ENCODE data around the gene SMARCA4. TPM values are rescaled to one million over a fixed set of nuclear protein-coding genes. Genes with fewer than 3 reads are reported as not detected.
"Not testable (repeated sequence)": the region's sequence is repeated elsewhere in the genome, so short reads cannot be mapped to it uniquely, and the experiment has no call there.

SMARCA4 gene
- total RNA-seq, 2 experiments from 2014 or later: 99.9 to 107 TPM

GRCh38 chr19:10921910-10922637, 38.8 kb upstream of the SMARCA4 start:
- H3K27ac Mint-ChIP-seq: no peak overlapping the region
- H3K4me1 Mint-ChIP-seq: no peaks in the 10 kb centered on the region

GRCh38 chr19:10922638-10923014, 38.2 kb upstream of the SMARCA4 start:
- H3K4me1 Mint-ChIP-seq: peaks cover 5% of the 10 kb centered on the region
- DNase-seq (no peak), ATAC-seq (ENCODE audit: low read depth) (no peak)
- no peak overlapping the region for H3K4me3 Mint-ChIP-seq
- H3K9me3 Mint-ChIP-seq: no peaks in the 10 kb centered on the region
- H3K27ac Mint-ChIP-seq: no peak overlapping the region
- H3K27me3 Mint-ChIP-seq: no peaks in the 10 kb centered on the region
- POLR2A ChIA-PET: no interaction called here
- H3K36me3 Mint-ChIP-seq: peaks cover 2% of the 10 kb centered on the region

More at GRCh38 chr19:10921910-10922637, 38.8 kb upstream of the SMARCA4 start:
- H3K27me3 Mint-ChIP-seq: no peaks in the 10 kb centered on the region
- peaks cover 2% of the 10 kb centered on the region for H3K36me3 Mint-ChIP-seq
- ATAC-seq (ENCODE audit: low read depth) (no peak), DNase-seq (no peak)
- POLR2A ChIA-PET: no interaction called here
- H3K9me3 Mint-ChIP-seq: no peaks in the 10 kb centered on the region
- no peak overlapping the region for H3K4me3 Mint-ChIP-seq

GRCh38 chr19:10923260-10924112, 37.3 kb upstream of the SMARCA4 start:
- H3K4me3 Mint-ChIP-seq: no peak overlapping the region
- H3K9me3 Mint-ChIP-seq: no peaks in the 10 kb centered on the region
- no peak for ATAC-seq (ENCODE audit: low read depth)
- no peak for DNase-seq
- H3K27me3 Mint-ChIP-seq: no peaks in the 10 kb centered on the region
- H3K27ac Mint-ChIP-seq: no peak overlapping the region
- peaks cover 9% of the 10 kb centered on the region for H3K4me1 Mint-ChIP-seq
- POLR2A ChIA-PET: no interaction called here
- peaks cover 2% of the 10 kb centered on the region for H3K36me3 Mint-ChIP-seq

DNA sequence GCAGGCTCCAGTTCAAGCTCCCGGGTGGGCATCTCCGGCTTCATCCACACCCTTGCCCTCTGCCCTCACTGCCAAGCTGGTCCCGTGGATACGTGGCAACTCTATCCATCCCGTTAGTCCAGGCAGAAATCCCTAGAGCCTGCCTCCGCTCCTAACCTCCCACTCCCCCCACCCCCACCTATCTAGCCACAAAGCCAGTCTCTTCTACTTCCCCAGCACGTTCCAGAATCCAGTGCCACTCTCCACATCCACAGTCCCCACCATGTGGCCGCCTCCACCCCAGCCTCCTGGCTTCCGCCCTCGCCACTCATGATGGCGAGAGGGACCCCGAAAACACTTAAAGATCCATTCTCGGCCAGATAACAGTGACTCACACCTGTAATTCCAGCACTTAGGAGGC, 36.2 kb upstream of the SMARCA4 start:
- Mint-ChIP-seq H3K36me3 (peaks cover 2% of the 10 kb centered on the region), H3K9me3 (no peaks in the 10 kb centered on the region), H3K4me3 (no peak overlapping the region), H3K27ac (no peak overlapping the region), H3K27me3 (no peaks in the 10 kb centered on the region), H3K4me1 (peaks cover 9% of the 10 kb centered on the region)
- DNase-seq: no peak
- POLR2A ChIA-PET: no interaction called here
- no peak for ATAC-seq (ENCODE audit: low read depth)

- POLR2A ChIA-PET: interaction anchor here (0.7 to 1.1 kb wide), 4 partner anchors 9 to 382 kb away, joined by 3 to 6 read pairs (median 4); partner anchors contain the start of genes SMARCA4 and TMED1
- ATAC-seq (ENCODE audit: low read depth) (peak; percentile 2), DNase-seq (no peak)
- Mint-ChIP-seq H3K4me3 (peak overlapping the region; percentile 95), H3K9me3 (no peaks in the 10 kb centered on the region), H3K27ac (peak overlapping the region; percentile 86), H3K27me3 (no peaks in the 10 kb centered on the region), H3K4me1 (peaks cover 12% of the 10 kb centered on the region), H3K36me3 (no peaks in the 10 kb centered on the region)
Measured at GRCh38 chr19:10927730-10928562, 32.9 kb upstream of the SMARCA4 start.

GRCh38 chr19:10928563-10929401, 32.0 kb upstream of the SMARCA4 start, which contains the start of the genes TIMM29 and YIPF2:
TSS of gene TIMM29 (plus strand) at chr19:10928811. CDS start at chr19:10928823, 12 bp downstream.
TSS of gene YIPF2 (minus strand) at chr19:10928639. CDS start at chr19:10928410, 229 bp downstream.
- ATAC-seq (ENCODE audit: low read depth) (peak; percentile 91), DNase-seq (peak; percentile 90)
- peaks cover 12% of the 10 kb centered on the region for H3K4me1 Mint-ChIP-seq
- peak within 1 kb of the TSS; percentile 86 for H3K27ac Mint-ChIP-seq
- POLR2A ChIA-PET: no interaction called here
- H3K4me3 Mint-ChIP-seq: peak within 1 kb of the TSS; percentile 95
- no peaks in the 10 kb centered on the region for H3K27me3 Mint-ChIP-seq
- H3K9me3 Mint-ChIP-seq: no peaks in the 10 kb centered on the region
- H3K36me3 Mint-ChIP-seq: no peaks in the 10 kb centered on the region

GRCh38 chr19:10929402-10929794, 31.4 kb upstream of the SMARCA4 start:
- Mint-ChIP-seq H3K27me3 (no peaks in the 10 kb centered on the region), H3K9me3 (no peaks in the 10 kb centered on the region), H3K27ac (no peak overlapping the region), H3K4me3 (peak overlapping the region; percentile 81), H3K36me3 (no peaks in the 10 kb centered on the region), H3K4me1 (peaks cover 12% of the 10 kb centered on the region)
- peak; percentile 42 for DNase-seq
- ATAC-seq (ENCODE audit: low read depth): no peak
- POLR2A ChIA-PET: interaction anchor here (0.6 to 1.5 kb wide), 6 partner anchors 31 to 812 kb away, joined by 3 to 5 read pairs (median 3); partner anchors contain the start of genes CARM1, ELAVL3, LDLR and SMARCA4

GRCh38 chr19:10935371-10936059, 25.3 kb upstream of the SMARCA4 start:
- DNase-seq (no peak), ATAC-seq (ENCODE audit: low read depth) (no peak)
- no peaks in the 10 kb centered on the region for H3K27me3 Mint-ChIP-seq
- no peak overlapping the region for H3K27ac Mint-ChIP-seq
- POLR2A ChIA-PET: interaction anchor here (0.6 to 1.4 kb wide), 2 partner anchors 154 to 615 kb away, joined by 3 to 4 read pairs; partner anchors contain the start of gene LDLR
- H3K4me3 Mint-ChIP-seq: no peak overlapping the region
- peaks cover 11% of the 10 kb centered on the region for H3K4me1 Mint-ChIP-seq
- no peaks in the 10 kb centered on the region for H3K9me3 Mint-ChIP-seq
- no peaks in the 10 kb centered on the region for H3K36me3 Mint-ChIP-seq

DNA sequence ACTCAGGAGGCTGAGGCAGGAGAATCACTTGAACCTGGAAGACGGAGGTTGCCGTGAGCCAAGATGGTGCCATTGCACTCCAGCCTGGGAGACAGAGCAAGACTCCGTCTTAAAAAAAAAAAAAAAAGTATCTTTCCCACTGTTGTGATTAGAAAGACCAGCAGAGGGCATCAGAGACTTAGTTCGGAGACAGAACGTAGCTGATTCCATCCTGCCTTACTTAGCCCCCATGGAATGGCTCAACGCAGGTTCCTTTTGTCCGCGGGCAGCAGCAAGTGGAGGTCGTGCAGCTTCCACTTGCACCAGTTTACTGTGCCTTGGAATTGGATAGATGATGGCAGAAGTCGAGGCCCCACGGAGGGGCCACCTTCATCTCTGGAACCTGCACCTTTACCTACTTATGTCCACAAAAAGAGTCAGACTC, 24.2 kb upstream of the SMARCA4 start:
- POLR2A ChIA-PET: interaction anchor here (0.6 to 1.4 kb wide), 8 partner anchors 8 to 578 kb away, joined by 3 to 5 read pairs (median 4); partner anchors contain the start of gene LDLR
- H3K27me3 Mint-ChIP-seq: peaks cover 2% of the 10 kb centered on the region
- H3K36me3 Mint-ChIP-seq: no peaks in the 10 kb centered on the region
- DNase-seq (peak; percentile 48), ATAC-seq (ENCODE audit: low read depth) (peak; percentile 79)
- peaks cover 11% of the 10 kb centered on the region for H3K4me1 Mint-ChIP-seq
- H3K27ac Mint-ChIP-seq: no peak overlapping the region
- H3K9me3 Mint-ChIP-seq: no peaks in the 10 kb centered on the region
- H3K4me3 Mint-ChIP-seq: no peak overlapping the region

GRCh38 chr19:10941649-10942048, 19.2 kb upstream of the SMARCA4 start:
- H3K36me3 Mint-ChIP-seq; H3K27ac Mint-ChIP-seq; DNase-seq; ATAC-seq (ENCODE audit: low read depth); H3K27me3 Mint-ChIP-seq; H3K9me3 Mint-ChIP-seq; H3K4me3 Mint-ChIP-seq: not testable (repeated sequence)
- POLR2A ChIA-PET: interaction anchor here (0.7 to 0.9 kb wide), 2 partner anchors 9 to 94 kb away, joined by 4 to 8 read pairs; no protein-coding TSS in a partner anchor
- H3K4me1 Mint-ChIP-seq: peaks cover 12% of the 10 kb centered on the region

GRCh38 chr19:10943412-10943811, 17.4 kb upstream of the SMARCA4 start:
- DNase-seq; ATAC-seq (ENCODE audit: low read depth); H3K9me3 Mint-ChIP-seq; H3K27me3 Mint-ChIP-seq; POLR2A ChIA-PET; H3K4me3 Mint-ChIP-seq; H3K36me3 Mint-ChIP-seq; H3K27ac Mint-ChIP-seq; H3K4me1 Mint-ChIP-seq: not testable (repeated sequence)
